Thymus (tissue), 11 donors: Measurements from ENCODE around the gene MYBPC2. TPM values are rescaled to one million over a fixed set of nuclear protein-coding genes. Genes with fewer than 3 reads are reported as not detected.

Source experiments
- DNase-seq, 9 donors: peaks; one replicate each; pipeline ENCODE4 v3.0.0-alpha.2; 2013; ENCODE audit warnings: low spot score in 9 of 9, low read depth in 6 of 9, missing footprints in 1 of 9
- H3K27ac ChIP-seq, 2 donors: one replicate each; pipeline ENCODE4 v1.5.1; 2013; ENCODE audit warnings: control low read depth in 1 of 2, low read depth in 1 of 2, low read length in 1 of 2, mild to moderate bottlenecking in 1 of 2, moderate library complexity in 1 of 2
- H3K27me3 ChIP-seq, 2 donors: one replicate each; pipeline ENCODE4 v1.5.1; 2013; ENCODE audit warnings: low read length in 1 of 2; ENCODE audit not compliant: control insufficient read depth in 2 of 2, insufficient read depth in 1 of 2
- H3K36me3 ChIP-seq, 2 donors: one replicate each; pipeline ENCODE4 v1.5.1; 2013; ENCODE audit warnings: low read length in 1 of 2, mild to moderate bottlenecking in 1 of 2, moderate library complexity in 1 of 2; ENCODE audit not compliant: control insufficient read depth in 2 of 2, insufficient read depth in 2 of 2
- H3K4me1 ChIP-seq, 2 donors: one replicate each; pipeline ENCODE4 v1.5.1; 2013; ENCODE audit warnings: low read length in 2 of 2; ENCODE audit not compliant: control insufficient read depth in 2 of 2, insufficient read depth in 2 of 2
- H3K4me3 ChIP-seq, 2 donors: one replicate each; pipeline ENCODE4 v1.5.1; 2013; ENCODE audit warnings: low read length in 2 of 2, control low read depth in 1 of 2, mild to moderate bottlenecking in 1 of 2
- H3K9me3 ChIP-seq, 2 donors: one replicate each; pipeline ENCODE4 v1.5.1; 2013; ENCODE audit warnings: low read length in 1 of 2, mild to moderate bottlenecking in 1 of 2; ENCODE audit not compliant: control insufficient read depth in 2 of 2, insufficient read depth in 1 of 2
- WGBS: extraction: QIAGEN DNeasy Blood & Tissue Kit; methylation state at CpG from one replicate; pipeline ENCODE4 v1.1.7; 2013; 5-methylcytosine and 5-hydroxymethylcytosine counted together
- polyA plus RNA-seq: library from polyadenylated mRNA; stranded (reverse); fragments of 200-250 nt; gene quantifications from one replicate; pipeline ENCODE4 v1.2.3, GENCODE V29; 2013
- total RNA-seq: library from RNA; stranded (reverse); fragments of 120-200 nt; gene quantifications from one replicate; pipeline ENCODE4 v1.2.4, GENCODE V29; 2013
- donor health status: healthy.

MYBPC2 gene
- total and polyA plus RNA-seq, 2 donors, result 1.8 to 7.0 TPM

- no peaks in the 10 kb centered on the region for H3K4me1 ChIP-seq
- H3K4me3 ChIP-seq, result no peak overlapping the region
- 67% methylated on average over 32 of the region's 32 CpGs for WGBS
- DNase-seq, result no peak
- no peak overlapping the region for H3K27ac ChIP-seq
- peaks cover 0 to 2% of the 10 kb centered on the region in 2 donors for H3K9me3 ChIP-seq
- no peaks in the 10 kb centered on the region for H3K36me3 ChIP-seq
- peaks cover 11 to 27% of the 10 kb centered on the region in 2 donors for H3K27me3 ChIP-seq
These were observed 26.4 kb downstream of the MYBPC2 start for GRCh38 chr19:50459067-50459456.

GRCh38 chr19:50459638-50460037, 26.9 kb downstream of the MYBPC2 start:
- peaks cover 0 to 2% of the 10 kb centered on the region in 2 donors for H3K9me3 ChIP-seq
- no peak overlapping the region for H3K27ac ChIP-seq
- WGBS, result 32% methylated on average over 1 of the region's 1 CpG
- H3K4me3 ChIP-seq, result no peak overlapping the region
- H3K4me1 ChIP-seq, result no peaks in the 10 kb centered on the region
- H3K36me3 ChIP-seq, result no peaks in the 10 kb centered on the region
- H3K27me3 ChIP-seq, result peaks cover 11 to 27% of the 10 kb centered on the region in 2 donors
- DNase-seq, result no peak

DNA sequence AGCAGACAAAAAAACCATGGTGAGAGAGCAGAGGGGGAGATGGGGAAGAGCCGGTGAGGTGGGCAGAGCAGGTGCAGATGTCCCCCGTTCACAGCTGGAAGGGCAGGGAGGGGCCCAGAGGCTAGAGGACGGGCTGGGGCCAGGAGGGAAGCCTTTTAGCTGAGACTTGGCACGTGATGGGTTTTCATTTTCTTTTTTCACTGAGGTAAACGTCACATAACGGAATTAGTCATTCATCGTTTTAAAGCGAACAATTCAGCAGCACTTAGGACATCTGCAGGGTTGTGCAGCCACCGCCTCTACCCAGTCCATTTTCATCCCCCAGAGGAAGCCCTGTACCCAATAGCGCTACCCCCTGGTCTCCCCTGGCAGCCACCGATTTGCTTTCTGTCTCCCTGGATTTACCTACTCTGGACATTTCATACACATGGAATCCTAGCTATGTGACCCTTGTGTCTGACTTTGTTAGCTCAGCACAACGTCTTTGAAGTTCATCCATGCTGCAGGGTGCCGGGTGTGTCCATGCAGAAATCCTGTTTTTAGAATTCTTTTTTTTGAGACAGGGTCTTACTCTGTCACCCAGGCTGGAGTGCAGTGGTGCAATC, 27.6 kb downstream of the MYBPC2 start:
- 50% methylated on average over 13 of the region's 13 CpGs for WGBS
- H3K27ac ChIP-seq, result no peak overlapping the region
- no peaks in the 10 kb centered on the region for H3K4me1 ChIP-seq
- DNase-seq, result no peak
- peaks cover 11 to 27% of the 10 kb centered on the region in 2 donors for H3K27me3 ChIP-seq
- H3K4me3 ChIP-seq, result no peak overlapping the region
- peaks cover 0 to 2% of the 10 kb centered on the region in 2 donors for H3K9me3 ChIP-seq
- no peaks in the 10 kb centered on the region for H3K36me3 ChIP-seq

GRCh38 chr19:50461066-50461875, 28.6 kb downstream of the MYBPC2 start:
- peak in 7 of 9 donors; percentile 15 to 56 (median 31) for DNase-seq
- Histone ChIP-seq H3K27ac (no peak overlapping the region), H3K36me3 (no peaks in the 10 kb centered on the region), H3K9me3 (peaks cover 0 to 2% of the 10 kb centered on the region in 2 donors), H3K4me3 (no peak overlapping the region), H3K27me3 (peaks cover 11 to 27% of the 10 kb centered on the region in 2 donors), H3K4me1 (no peaks in the 10 kb centered on the region)
- 41% methylated on average over 28 of the region's 28 CpGs for WGBS

GRCh38 chr19:50462970-50463369, 30.3 kb downstream of the MYBPC2 start:
- 85% methylated on average over 7 of the region's 7 CpGs for WGBS
- DNase-seq, result no peak

GRCh38 chr19:50464348-50464747, 31.7 kb downstream of the MYBPC2 start:
- 90% methylated on average over 19 of the region's 19 CpGs for WGBS
- H3K27ac ChIP-seq, result no peak overlapping the region
- no peak for DNase-seq

More at GRCh38 chr19:50462970-50463369, 30.3 kb downstream of the MYBPC2 start:
- Histone ChIP-seq H3K27me3 (peaks cover 11 to 25% of the 10 kb centered on the region in 2 donors), H3K4me3 (no peak overlapping the region), H3K36me3 (no peaks in the 10 kb centered on the region), H3K9me3 (peaks cover 0 to 2% of the 10 kb centered on the region in 2 donors), H3K4me1 (no peaks in the 10 kb centered on the region), H3K27ac (no peak overlapping the region)

DNA sequence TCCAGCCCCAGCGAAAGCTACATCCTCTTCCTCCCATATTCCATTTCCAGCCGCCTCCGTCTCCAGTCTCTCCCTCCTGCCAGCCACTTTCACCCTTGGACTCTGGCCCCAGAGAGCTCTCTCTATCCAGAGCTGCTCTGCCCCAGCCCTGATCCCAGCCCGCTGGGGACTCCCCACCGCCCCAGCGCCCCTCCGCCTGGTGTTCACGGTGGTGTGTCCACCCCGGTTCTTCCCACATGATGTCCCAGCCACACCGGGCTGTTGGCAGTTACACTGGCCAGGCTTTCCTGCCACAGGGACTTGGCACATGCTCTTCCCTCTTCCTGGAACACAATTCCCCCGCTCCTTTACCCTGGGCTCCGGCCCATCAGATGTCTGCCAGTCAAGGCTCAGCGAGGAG, 32.3 kb downstream of the MYBPC2 start:
- H3K36me3 ChIP-seq, result no peaks in the 10 kb centered on the region
- no peak overlapping the region for H3K27ac ChIP-seq
- peaks cover under 1 to 11% of the 10 kb centered on the region in 2 donors for H3K27me3 ChIP-seq
- 94% methylated on average over 13 of the region's 13 CpGs for WGBS
- H3K4me3 ChIP-seq, result no peak overlapping the region
- DNase-seq, result no peak
- no peaks in the 10 kb centered on the region for H3K9me3 ChIP-seq
- no peaks in the 10 kb centered on the region for H3K4me1 ChIP-seq

More at GRCh38 chr19:50464348-50464747, 31.7 kb downstream of the MYBPC2 start:
- peaks cover 3 to 13% of the 10 kb centered on the region in 2 donors for H3K27me3 ChIP-seq
- no peaks in the 10 kb centered on the region for H3K9me3 ChIP-seq
- H3K4me3 ChIP-seq, result no peak overlapping the region
- no peaks in the 10 kb centered on the region for H3K36me3 ChIP-seq
- H3K4me1 ChIP-seq, result no peaks in the 10 kb centered on the region

- no peak for DNase-seq
- 77% methylated on average over 29 of the region's 29 CpGs for WGBS
These were observed 33.5 kb downstream of the MYBPC2 start for GRCh38 chr19:50465986-50466705.

DNA sequence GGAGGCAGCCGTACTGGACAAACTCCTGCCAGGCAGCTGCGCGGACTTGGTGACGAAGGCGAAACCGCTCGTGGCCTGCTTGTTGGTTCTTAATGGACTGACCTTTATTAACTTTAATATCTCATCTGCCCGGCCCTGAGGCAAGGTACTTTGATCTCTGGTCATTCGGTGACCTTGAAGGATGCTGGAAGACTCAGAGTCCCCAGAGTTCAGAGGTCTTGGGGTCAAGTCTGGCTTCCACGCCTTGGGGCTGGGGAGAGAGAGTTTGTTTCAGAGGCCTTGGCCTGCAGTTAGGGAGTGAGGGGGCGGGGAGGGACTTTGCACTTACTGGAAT, 34.0 kb downstream of the MYBPC2 start:
- Histone ChIP-seq H3K4me1 (no peaks in the 10 kb centered on the region), H3K27me3 (peaks cover 0 to 4% of the 10 kb centered on the region in 2 donors), H3K27ac (no peak overlapping the region), H3K4me3 (no peak overlapping the region), H3K9me3 (no peaks in the 10 kb centered on the region), H3K36me3 (no peaks in the 10 kb centered on the region)
- 97% methylated on average over 11 of the region's 11 CpGs for WGBS
- no peak for DNase-seq

More at GRCh38 chr19:50465986-50466705, 33.5 kb downstream of the MYBPC2 start:
- Histone ChIP-seq H3K4me3 (no peak overlapping the region), H3K9me3 (no peaks in the 10 kb centered on the region), H3K27me3 (peaks cover 0 to 4% of the 10 kb centered on the region in 2 donors), H3K36me3 (no peaks in the 10 kb centered on the region), H3K27ac (no peak overlapping the region), H3K4me1 (no peaks in the 10 kb centered on the region)
